H9 (cell line): ENCODE measurements around the gene ELAPOR2. TPM values are rescaled to one million over a fixed set of nuclear protein-coding genes. Genes with fewer than 3 reads are reported as not detected.

Experiments used
- DNase-seq: peaks from one replicate; pipeline ENCODE4 v3.0.0-alpha.2; 2017
- H2AFZ ChIP-seq: one replicate; pipeline ENCODE4 v1.6.1; 2013; ENCODE audit warnings: mild to moderate bottlenecking, low read length, control low read depth, moderate library complexity
- H2AK5ac ChIP-seq: 2 replicates; pipeline ENCODE4 v1.6.1; 2013; ENCODE audit warnings: low read length, control low read depth, mixed read lengths; ENCODE audit not compliant: insufficient read length
- H2BK120ac ChIP-seq: one replicate; pipeline ENCODE4 v1.6.1; 2013; ENCODE audit warnings: low read depth, mild to moderate bottlenecking, low read length, control low read depth, inconsistent platforms; ENCODE audit not compliant: poor library complexity, severe bottlenecking
- H2BK12ac ChIP-seq: 2 replicates; pipeline ENCODE4 v1.6.1; 2013; ENCODE audit warnings: low read length, control low read depth, mixed read lengths, low read depth; ENCODE audit not compliant: insufficient read length
- H2BK15ac ChIP-seq: 2 replicates; pipeline ENCODE4 v1.6.1; 2013; ENCODE audit warnings: low read depth, low read length, control low read depth
- H2BK20ac ChIP-seq: one replicate; pipeline ENCODE4 v1.6.1; 2013; ENCODE audit warnings: low read depth, mild to moderate bottlenecking, low read length, control low read depth, inconsistent platforms; ENCODE audit not compliant: poor library complexity, severe bottlenecking
- H2BK5ac ChIP-seq: 2 replicates; pipeline ENCODE4 v1.6.1; 2013; ENCODE audit warnings: low read length, control low read depth, mixed read lengths; ENCODE audit not compliant: insufficient read length
- H3K14ac ChIP-seq: 2 replicates; pipeline ENCODE4 v1.6.1; 2013; ENCODE audit warnings: low read length, control low read depth; ENCODE audit not compliant: insufficient read depth
- H3K18ac ChIP-seq: 2 replicates; pipeline ENCODE4 v1.6.1; 2013; ENCODE audit warnings: low read depth, mild to moderate bottlenecking, mixed read lengths, low read length, control low read depth; ENCODE audit not compliant: insufficient read length
- H3K23ac ChIP-seq: 2 replicates; pipeline ENCODE4 v1.6.1; 2013; ENCODE audit warnings: low read length, control low read depth, mixed read lengths, low read depth; ENCODE audit not compliant: insufficient read length
- H3K23me2 ChIP-seq: 2 replicates; pipeline ENCODE4 v1.6.1; 2013; ENCODE audit warnings: low read depth, mild to moderate bottlenecking, mixed read lengths, low read length, control low read depth; ENCODE audit not compliant: insufficient read length, poor library complexity, severe bottlenecking
- H3K27ac ChIP-seq: 2 replicates; pipeline ENCODE4 v1.5.1; 2013; ENCODE audit warnings: low read length, control low read depth, mixed read lengths, low read depth; ENCODE audit not compliant: insufficient read length
- H3K27me3 ChIP-seq: 2 replicates; pipeline ENCODE4 v1.6.1; 2013; ENCODE audit warnings: low read length, control low read depth, inconsistent platforms; ENCODE audit not compliant: insufficient read depth
- H3K4ac ChIP-seq: 2 replicates; pipeline ENCODE4 v1.6.1; 2013; ENCODE audit warnings: low read depth, mild to moderate bottlenecking, control low read depth, inconsistent platforms, low read length, moderate library complexity
- H3K4me1 ChIP-seq: 2 replicates; pipeline ENCODE4 v1.6.1; 2013; ENCODE audit warnings: low read length, control low read depth, inconsistent platforms; ENCODE audit not compliant: insufficient read depth
- H3K4me2 ChIP-seq: 2 replicates; pipeline ENCODE4 v1.6.1; 2013; ENCODE audit warnings: low read length, control low read depth, mixed read lengths; ENCODE audit not compliant: insufficient read length, insufficient read depth
- H3K56ac ChIP-seq: 2 replicates; pipeline ENCODE4 v1.6.1; 2013; ENCODE audit warnings: low read depth, mild to moderate bottlenecking, mixed read lengths, low read length, control low read depth; ENCODE audit not compliant: insufficient read length
- H3K79me1 ChIP-seq: 2 replicates; pipeline ENCODE4 v1.6.1; 2013; ENCODE audit warnings: low read depth, mild to moderate bottlenecking, moderate library complexity, low read length, control low read depth, inconsistent platforms; ENCODE audit not compliant: insufficient read depth, poor library complexity, severe bottlenecking
- H3K79me2 ChIP-seq: 2 replicates; pipeline ENCODE4 v1.6.1; 2013; ENCODE audit warnings: low read length, control low read depth, inconsistent platforms; ENCODE audit not compliant: insufficient read depth
- H3K9ac ChIP-seq: 2 replicates; pipeline ENCODE4 v1.6.1; 2013; ENCODE audit warnings: low read length, control low read depth, mixed read lengths; ENCODE audit not compliant: insufficient read length; ENCODE audit errors: extremely low read depth
- H3K9me3 ChIP-seq: one replicate; pipeline ENCODE4 v1.6.1; 2013; ENCODE audit warnings: low read depth, low read length, inconsistent platforms; ENCODE audit not compliant: control insufficient read depth
- H3T11ph ChIP-seq: one replicate; pipeline ENCODE4 v1.6.1; 2013; ENCODE audit warnings: mild to moderate bottlenecking, low read length, control low read depth, inconsistent platforms
- H4K20me1 ChIP-seq: one replicate; pipeline ENCODE4 v1.6.1; 2013; ENCODE audit not compliant: control insufficient read depth, insufficient read length, insufficient read depth
- H4K5ac ChIP-seq: 2 replicates; pipeline ENCODE4 v1.6.1; 2013; ENCODE audit warnings: low read depth, mild to moderate bottlenecking, mixed read lengths, low read length, control low read depth; ENCODE audit not compliant: insufficient read length
- H4K8ac ChIP-seq: replicated peaks from 2 replicates; pipeline ENCODE4 v1.6.1; 2013; ENCODE audit warnings: low read length, control low read depth, mixed read lengths, low read depth; ENCODE audit not compliant: insufficient read length
- H4K91ac ChIP-seq: 2 replicates; pipeline ENCODE4 v1.6.1; 2013; ENCODE audit warnings: low read depth, mild to moderate bottlenecking, moderate library complexity, mixed read lengths, low read length, control low read depth; ENCODE audit not compliant: insufficient read length
- H3K27ac Mint-ChIP-seq, 3 experiments: 2 replicates in 2 of 3; 3 replicates in 1 of 3; pipeline ENCODE4 v1.8.0; 2020 to 2021; ENCODE audit warnings: mixed read lengths in 3 of 3, mild to moderate bottlenecking in 1 of 3, moderate library complexity in 1 of 3
- H3K27me3 Mint-ChIP-seq: 2 replicates; pipeline ENCODE4 v1.8.0; 2021; ENCODE audit warnings: low read depth, mild to moderate bottlenecking, moderate library complexity, mixed read lengths
- H3K36me3 Mint-ChIP-seq, 3 experiments: 2 replicates in 2 of 3; 3 replicates in 1 of 3; pipeline ENCODE4 v1.8.0; 2020 to 2021; ENCODE audit warnings: low read depth in 3 of 3, mixed read lengths in 3 of 3; ENCODE audit not compliant: insufficient read depth in 1 of 3
- H3K4me1 Mint-ChIP-seq, 2 experiments: 2 replicates each; pipeline ENCODE4 v1.8.0; 2020; ENCODE audit warnings: mixed read lengths in 2 of 2
- H3K4me3 Mint-ChIP-seq, 2 experiments: 2 replicates in 1 of 2; 3 replicates in 1 of 2; pipeline ENCODE4 v1.8.0; 2020 to 2021; ENCODE audit warnings: mild to moderate bottlenecking in 2 of 2, mixed read lengths in 2 of 2, moderate library complexity in 1 of 2
- H3K9me3 Mint-ChIP-seq, 2 experiments: 2 replicates in 1 of 2; 3 replicates in 1 of 2; pipeline ENCODE4 v1.8.0; 2020; ENCODE audit warnings: mild to moderate bottlenecking in 2 of 2, mixed read lengths in 2 of 2, moderate library complexity in 1 of 2
- CTCF ChIP-seq: fragments of 200-600 bp; sonication (generic); conservative IDR thresholded peaks from 3 replicates; pipeline ENCODE4 v1.8.0; 2021; ENCODE audit warnings: antibody characterized with exemption, mild to moderate bottlenecking
- WGBS: extraction: QIAGEN DNeasy Blood & Tissue Kit; methylation state at CpG from one replicate; pipeline ENCODE4 v1.1.7; 2013; ENCODE audit warnings: missing lambda C conversion rate, low lambda C conversion rate, mixed read lengths; ENCODE audit not compliant: insufficient read length; ENCODE audit errors: extremely low coverage; 5-methylcytosine and 5-hydroxymethylcytosine counted together
- total RNA-seq: library from RNA; stranded (reverse); gene quantifications from 2 replicates; pipeline ENCODE4 v1.2.1, GENCODE V29; 2021

The ELAPOR2 gene
- total RNA-seq, 1 experiment from 2014 or later: 36.8 TPM

- TF ChIP-seq CTCF: no peak
- Mint-ChIP-seq H3K36me3 (no peaks in the 10 kb centered on the region), H3K9me3 (no peaks in the 10 kb centered on the region), H3K27me3 (no peaks in the 10 kb centered on the region), H3K4me1 (peaks cover 0 to 4% of the 10 kb centered on the region in 2 experiments; a peak in 1 of 4 replicates), H3K27ac (no peak overlapping the region), H3K4me3 (no peak overlapping the region)
- no CpG with 5 or more reads among the region's 2 CpGs for WGBS
- Histone ChIP-seq H2BK120ac (no peak overlapping the region), H3K23me2 (no peaks in the 10 kb centered on the region), H2BK5ac (no peak overlapping the region), H2BK20ac (no peak overlapping the region), H4K5ac (no peak overlapping the region), H3K27ac (no peak overlapping the region), H4K8ac (no peak overlapping the region), H3K4me1 (no peaks in the 10 kb centered on the region), H3K18ac (no peak overlapping the region), H3K9ac (no peak overlapping the region), H3K14ac (no peak overlapping the region), H3K23ac (no peak overlapping the region), H3K9me3 (no peaks in the 10 kb centered on the region), H2AK5ac (no peak overlapping the region), H4K20me1 (no peaks in the 10 kb centered on the region), H3K79me1 (no peaks in the 10 kb centered on the region), H3K4me2 (no peak overlapping the region), H3K56ac (no peak overlapping the region), H2BK15ac (no peak overlapping the region), H2BK12ac (no peak overlapping the region), H3T11ph (no peak overlapping the region), H3K79me2 (peaks cover 2% of the 10 kb centered on the region; the same call in 1 of the 2 replicates), H3K4ac (no peak overlapping the region), H3K27me3 (no peaks in the 10 kb centered on the region), H4K91ac (no peak overlapping the region), H2AFZ (no peak overlapping the region)
- no peak for DNase-seq
These were observed 45.6 kb downstream of the ELAPOR2 start for GRCh38 chr7:87013840-87014190.
